Measurements from ENCODE around the gene TRMT112.

The TRMT112 gene

GRCh38 chr11:64298966-64299846 lies 18.2 kb downstream of the TRMT112 start:
- TF ChIP-seq EP300 (IDR thresholded peaks at IDR 0.05; ENCODE audit: borderline replicate concordance) = no peak
- peak; percentile 39; the same call in 1 of the 2 replicates for TF ChIP-seq NFIC (IDR thresholded peaks at IDR 0.05)
- no peak for TF ChIP-seq TAF1 (IDR thresholded peaks at IDR 0.05; ENCODE audit: low read depth)
- TF ChIP-seq EGR1 (IDR thresholded peaks at IDR 0.05) = no peak
- no peak for TF ChIP-seq USF1 (IDR thresholded peaks at IDR 0.05)
- no peak for TF ChIP-seq CEBPB (IDR thresholded peaks at IDR 0.05)

- 0 out of 2 replicates have a peak, but pooled peaks have one; percentile 16 for TF ChIP-seq YY1 (IDR thresholded peaks at IDR 0.05; ENCODE audit: low read depth)
- TF ChIP-seq TEAD4 (IDR thresholded peaks at IDR 0.05) = no peak
- TF ChIP-seq MAX (IDR thresholded peaks at IDR 0.05) = 0 out of 2 replicates have a peak, but pooled peaks have one; percentile 20
- peak; percentile 94 for TF ChIP-seq NFIC (IDR thresholded peaks at IDR 0.05)
These were observed 19.5 kb downstream of the TRMT112 start for GRCh38 chr11:64297699-64298358.

GRCh38 chr11:64296830-64297698 lies 20.3 kb downstream of the TRMT112 start:
- TF ChIP-seq FOXM1 (IDR thresholded peaks at IDR 0.05; ENCODE audit: borderline replicate concordance, low read depth) (no peak), NFIC (IDR thresholded peaks at IDR 0.05) (no peak), MAX (IDR thresholded peaks at IDR 0.05) (no peak), CREB1 (IDR thresholded peaks at IDR 0.05; ENCODE audit: low read depth) (no peak), RAD21 (IDR thresholded peaks at IDR 0.05; ENCODE audit: low read depth) (no peak), EGR1 (IDR thresholded peaks at IDR 0.05) (no peak), USF1 (IDR thresholded peaks at IDR 0.05) (no peak), YY1 (IDR thresholded peaks at IDR 0.05; ENCODE audit: low read depth) (no peak)

GRCh38 chr11:64296236-64296635 lies 21.1 kb downstream of the TRMT112 start:
- TF ChIP-seq YY1 (IDR thresholded peaks at IDR 0.05; ENCODE audit: low read depth) (no peak), USF1 (IDR thresholded peaks at IDR 0.05) (no peak), REST (IDR thresholded peaks at IDR 0.05; ENCODE audit: low read depth) (no peak), FOXM1 (IDR thresholded peaks at IDR 0.05; ENCODE audit: borderline replicate concordance, low read depth) (no peak), TAF1 (IDR thresholded peaks at IDR 0.05; ENCODE audit: low read depth) (no peak), CREB1 (IDR thresholded peaks at IDR 0.05; ENCODE audit: low read depth) (no peak), ZBTB7A (IDR thresholded peaks at IDR 0.05; ENCODE audit: low read depth) (no peak), TEAD4 (IDR thresholded peaks at IDR 0.05) (no peak), RAD21 (IDR thresholded peaks at IDR 0.05; ENCODE audit: low read depth) (no peak), TCF12 (IDR thresholded peaks at IDR 0.05; ENCODE audit: low read depth) (no peak), MAX (IDR thresholded peaks at IDR 0.05) (no peak), EP300 (IDR thresholded peaks at IDR 0.05; ENCODE audit: borderline replicate concordance) (no peak), EGR1 (IDR thresholded peaks at IDR 0.05) (no peak)

GRCh38 chr11:64295760-64296159 lies 21.6 kb downstream of the TRMT112 start:
- TF ChIP-seq EGR1 (IDR thresholded peaks at IDR 0.05) = no peak
- no peak for TF ChIP-seq REST (IDR thresholded peaks at IDR 0.05; ENCODE audit: low read depth)
- no peak for TF ChIP-seq YY1 (IDR thresholded peaks at IDR 0.05; ENCODE audit: low read depth)
- TF ChIP-seq TAF1 (IDR thresholded peaks at IDR 0.05; ENCODE audit: low read depth) = no peak
- no peak for TF ChIP-seq CREB1 (IDR thresholded peaks at IDR 0.05; ENCODE audit: low read depth)
- TF ChIP-seq TEAD4 (IDR thresholded peaks at IDR 0.05) = no peak
- TF ChIP-seq NFIC (IDR thresholded peaks at IDR 0.05) = no peak
- no peak for TF ChIP-seq EP300 (IDR thresholded peaks at IDR 0.05; ENCODE audit: borderline replicate concordance)
- no peak for TF ChIP-seq FOXM1 (IDR thresholded peaks at IDR 0.05; ENCODE audit: borderline replicate concordance, low read depth)
- TF ChIP-seq RAD21 (IDR thresholded peaks at IDR 0.05; ENCODE audit: low read depth) = no peak
- no peak for TF ChIP-seq MAX (IDR thresholded peaks at IDR 0.05)
- no peak for TF ChIP-seq ZBTB7A (IDR thresholded peaks at IDR 0.05; ENCODE audit: low read depth)
- no peak for TF ChIP-seq TCF12 (IDR thresholded peaks at IDR 0.05; ENCODE audit: low read depth)
- no peak for TF ChIP-seq USF1 (IDR thresholded peaks at IDR 0.05)
- TF ChIP-seq CEBPB (IDR thresholded peaks at IDR 0.05) = no peak

Data from Ishikawa (cell line).